ENCODE data around the gene GATA3.

DNA sequence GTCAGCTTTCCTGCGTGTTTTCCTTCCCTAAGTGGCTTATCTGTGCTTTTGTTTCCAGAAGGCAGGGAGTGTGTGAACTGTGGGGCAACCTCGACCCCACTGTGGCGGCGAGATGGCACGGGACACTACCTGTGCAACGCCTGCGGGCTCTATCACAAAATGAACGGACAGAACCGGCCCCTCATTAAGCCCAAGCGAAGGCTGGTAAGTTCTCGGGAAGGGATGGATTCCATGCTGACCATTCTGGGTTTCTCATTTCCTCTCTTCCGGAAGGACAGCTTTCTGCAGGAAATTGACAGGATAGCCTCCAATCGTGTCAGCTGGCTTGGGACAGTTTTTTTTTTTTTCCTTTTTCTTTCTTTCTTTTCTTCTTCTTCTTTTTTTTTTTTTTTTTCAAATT lies 9.4 kb downstream of the GATA3 start:
- TF ChIP-seq CTCF (IDR thresholded peaks at IDR 0.05): no peak
- TF ChIP-seq POLR2A (IDR thresholded peaks at IDR 0.05): no peak

All from prostate gland (tissue), 2 donors.